NOMO-1 (cell line): Measurements from ENCODE around the gene WSB2.
A peak's percentile ranks its signal among the peaks of the same experiment; 100 is the strongest.
"Not testable (repeated sequence)": the region's sequence is repeated elsewhere in the genome, so short reads cannot be mapped to it uniquely, and the experiment has no call there.

ENCODE experiments used
- DNase-seq, 2 experiments: peaks; one replicate each; lab custom pipeline; 2025; ENCODE audit not compliant: unreplicated experiment in 2 of 2; lab: John Stamatoyannopoulos, UW

The WSB2 gene

GRCh38 chr12:118061011-118061872 lies at the start of gene WSB2:
Gene WSB2, minus strand, starts transcription at chr12:118061179. Its CDS starts 131 bp downstream, at chr12:118061048.
- peak in 1 of 2 experiments; percentile 10 for DNase-seq

DNA sequence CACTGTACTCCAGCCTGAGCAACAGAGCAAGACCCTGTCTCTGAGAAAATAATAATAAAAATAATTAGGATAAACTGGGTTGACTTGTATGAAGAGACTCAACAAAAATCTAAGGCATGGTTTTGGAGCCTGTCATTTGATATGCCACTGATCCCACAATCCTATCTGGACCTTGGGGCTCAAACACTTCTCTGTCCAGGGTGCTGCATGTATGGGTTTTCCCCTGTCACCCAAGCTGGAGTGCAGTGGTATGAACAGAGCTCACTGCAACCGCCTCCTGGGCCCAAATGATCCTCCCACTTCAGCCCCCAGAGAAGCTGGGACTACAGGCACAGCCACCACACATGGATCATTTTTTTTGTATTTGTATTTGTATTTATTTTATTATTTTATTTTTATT lies 48.1 kb upstream of the WSB2 start:
- DNase-seq: no peak

- no peak for DNase-seq
These were observed 46.7 kb upstream of the WSB2 start for GRCh38 chr12:118107694-118108093.

GRCh38 chr12:118107011-118107410 lies 46.0 kb upstream of the WSB2 start:
- DNase-seq: no peak

DNA sequence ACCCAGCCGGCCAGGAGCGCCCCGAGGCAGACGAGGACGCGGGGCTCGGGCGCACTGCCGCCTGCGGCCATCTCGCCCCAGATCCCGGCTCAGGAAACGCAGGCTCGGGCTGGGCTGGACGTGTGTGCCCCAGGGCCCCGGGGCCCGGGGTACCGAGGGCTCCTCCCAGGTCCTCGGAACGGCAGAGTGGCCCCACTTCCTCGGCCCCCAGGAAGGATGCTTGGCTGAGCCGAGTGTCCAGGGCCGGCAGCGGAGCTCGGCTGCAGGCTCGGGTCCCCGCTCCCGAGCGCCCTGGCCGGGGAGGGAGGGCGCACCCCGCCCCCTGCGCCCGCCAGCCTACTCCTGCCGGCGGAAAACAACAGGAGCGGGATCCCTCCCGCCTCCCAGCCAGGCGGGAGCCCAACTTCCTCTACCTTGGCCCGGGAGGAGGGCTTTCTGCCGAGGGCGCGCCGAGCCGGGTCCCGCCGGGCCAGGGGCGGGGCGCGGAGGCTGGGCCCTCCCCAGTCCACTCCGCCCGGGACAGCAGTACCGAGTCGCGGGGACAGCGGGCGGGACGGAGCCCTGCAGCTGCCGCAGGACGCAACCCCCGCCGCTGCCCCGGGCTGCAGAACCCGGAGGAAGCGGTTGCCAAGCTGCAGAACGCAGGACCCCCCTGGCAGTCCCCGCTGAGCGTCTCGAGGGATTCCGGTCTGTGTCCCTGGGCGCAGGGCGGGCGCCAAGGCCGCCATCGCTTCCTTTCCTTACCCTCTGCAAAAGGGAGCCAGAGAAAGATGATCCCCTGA lies 42.8 kb upstream of the WSB2 start, which contains the start of gene VSIG10:
TSS of gene VSIG10 (minus strand) at position 411 of the 782 bp plus-strand sequence. CDS start at position 71, 340 bp downstream.
- peak; percentile 14 to 34 for DNase-seq

- DNase-seq: no peak
These were observed 42.2 kb upstream of the WSB2 start for GRCh38 chr12:118103201-118103600.

- DNase-seq: no peak
These were observed 41.6 kb upstream of the WSB2 start for GRCh38 chr12:118102609-118103008.

- DNase-seq: no peak
These were observed 41.1 kb upstream of the WSB2 start for GRCh38 chr12:118102070-118102469.

DNA sequence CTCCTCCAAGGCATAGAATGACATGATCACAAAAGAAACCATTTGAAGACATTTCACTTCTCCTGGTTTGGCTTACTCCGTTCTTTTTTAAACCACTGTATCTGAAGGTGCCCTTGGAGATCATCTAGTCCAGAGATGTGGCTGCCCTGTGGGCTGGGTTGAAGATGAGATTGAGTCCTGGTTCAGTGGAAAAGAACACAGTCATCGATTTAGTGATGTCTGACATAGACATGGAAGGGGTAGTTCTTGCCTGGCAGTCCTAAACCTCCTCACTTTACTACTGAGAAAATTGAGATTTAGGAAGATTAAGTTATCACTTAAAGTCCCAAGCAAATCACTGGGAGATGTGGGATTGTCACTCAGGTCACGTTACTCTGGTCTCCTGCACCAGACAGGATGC lies 40.1 kb upstream of the WSB2 start:
- no peak for DNase-seq

- DNase-seq: no peak
These were observed 38.1 kb upstream of the WSB2 start for GRCh38 chr12:118098911-118099671.

- DNase-seq: no peak
These were observed 37.4 kb upstream of the WSB2 start for GRCh38 chr12:118098401-118098800.

DNA sequence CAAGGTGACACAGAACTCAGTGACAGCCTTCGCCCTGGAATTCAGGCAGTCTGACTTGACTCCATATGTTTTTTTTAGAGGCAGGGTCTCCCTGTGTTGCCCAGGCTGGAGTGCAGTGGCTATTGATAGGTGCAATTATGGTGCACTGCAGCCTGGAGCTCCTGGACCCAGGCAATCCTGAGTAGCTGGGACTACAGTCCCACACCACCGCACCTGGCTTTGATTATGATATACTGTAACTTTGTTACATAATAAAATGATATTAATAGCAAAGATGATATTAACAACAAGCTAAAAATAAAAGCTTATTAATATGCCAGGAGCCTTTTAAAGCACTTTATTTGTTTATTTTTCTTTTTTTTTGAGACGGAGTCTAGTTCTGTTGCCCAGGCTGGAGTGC lies 33.1 kb upstream of the WSB2 start:
- DNase-seq: no peak

- DNase-seq: no peak
These were observed 28.8 kb upstream of the WSB2 start for GRCh38 chr12:118089782-118090181.

DNA sequence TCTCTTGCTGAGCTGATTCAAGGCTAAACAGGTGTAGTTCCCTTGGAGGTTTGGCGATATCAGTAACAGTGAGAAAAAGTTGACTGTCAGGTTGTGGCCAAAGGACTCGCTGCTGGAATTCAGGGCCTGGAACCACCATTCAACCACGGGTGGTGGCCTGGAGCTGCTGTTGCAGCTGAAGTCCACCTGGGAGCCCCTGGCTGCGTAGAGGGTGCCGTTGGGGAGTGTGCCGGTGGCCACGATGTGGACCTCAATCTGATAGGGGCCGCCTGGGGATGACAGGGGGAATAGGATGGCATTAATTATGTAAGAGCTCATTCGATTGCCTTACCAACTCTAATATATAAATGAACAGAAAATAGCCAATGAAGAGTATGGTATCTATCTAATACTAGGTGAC lies 21.2 kb upstream of the WSB2 start:
- no peak for DNase-seq

DNA sequence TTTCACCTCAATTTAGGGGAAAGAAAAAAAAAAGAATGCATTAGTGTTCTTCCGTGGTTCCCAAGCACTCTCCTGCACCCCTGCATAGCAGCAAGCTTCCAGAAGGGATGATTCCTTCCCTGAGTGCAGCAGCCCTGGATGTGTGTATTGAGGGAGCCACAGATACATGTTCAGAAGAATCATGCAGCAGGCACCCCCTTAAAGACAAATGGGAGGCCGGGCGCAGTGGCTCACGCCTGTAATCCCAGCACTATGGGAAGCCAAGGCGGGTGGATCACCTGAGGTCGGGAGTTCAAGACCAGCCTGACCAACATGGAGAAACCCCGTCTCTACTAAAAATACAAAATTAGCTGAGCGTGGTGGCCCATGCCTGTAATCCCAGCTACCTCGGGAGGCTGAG lies 20.5 kb upstream of the WSB2 start:
- DNase-seq: not testable (repeated sequence)

GRCh38 chr12:118073768-118074167 lies 12.8 kb upstream of the WSB2 start:
- DNase-seq: no peak

DNA sequence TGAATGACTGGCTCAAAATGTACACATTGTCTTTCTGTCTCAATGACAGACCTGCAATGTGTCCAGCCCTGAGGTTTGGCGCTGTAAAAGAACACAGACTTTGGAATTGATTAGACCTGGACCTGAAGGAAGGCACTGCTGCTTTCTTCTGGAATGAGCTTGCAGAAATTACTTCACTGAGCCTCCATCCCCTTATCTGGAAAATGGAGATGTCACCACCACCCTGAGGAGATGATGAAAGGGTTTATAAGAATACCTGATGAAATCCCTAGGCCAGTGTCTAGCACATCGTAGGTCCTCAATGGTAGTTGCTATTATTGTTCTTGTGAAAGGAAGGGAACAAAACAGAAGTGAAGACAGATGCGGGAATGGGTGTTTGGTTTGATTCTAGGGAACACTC lies 9.7 kb upstream of the WSB2 start:
- DNase-seq: no peak

DNA sequence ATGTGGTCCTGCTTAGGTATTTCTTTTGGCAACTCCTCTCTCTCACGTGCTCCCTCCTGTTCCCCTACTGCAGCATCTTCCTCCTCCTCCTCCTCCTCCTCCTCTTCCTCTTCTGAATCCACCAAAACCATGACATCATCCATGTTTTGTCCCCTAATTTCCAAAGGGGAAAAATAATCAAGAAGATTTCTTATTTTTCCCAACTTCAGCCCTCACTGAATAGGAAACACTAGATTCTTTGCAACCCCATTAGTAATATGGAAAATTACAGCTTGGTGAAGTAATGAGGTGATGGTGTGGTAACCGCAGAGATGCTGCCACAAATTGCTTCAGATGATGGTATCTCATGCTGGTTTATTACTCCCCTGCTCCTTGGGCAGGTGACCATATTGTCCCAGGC lies 7.5 kb upstream of the WSB2 start:
- no peak for DNase-seq

DNA sequence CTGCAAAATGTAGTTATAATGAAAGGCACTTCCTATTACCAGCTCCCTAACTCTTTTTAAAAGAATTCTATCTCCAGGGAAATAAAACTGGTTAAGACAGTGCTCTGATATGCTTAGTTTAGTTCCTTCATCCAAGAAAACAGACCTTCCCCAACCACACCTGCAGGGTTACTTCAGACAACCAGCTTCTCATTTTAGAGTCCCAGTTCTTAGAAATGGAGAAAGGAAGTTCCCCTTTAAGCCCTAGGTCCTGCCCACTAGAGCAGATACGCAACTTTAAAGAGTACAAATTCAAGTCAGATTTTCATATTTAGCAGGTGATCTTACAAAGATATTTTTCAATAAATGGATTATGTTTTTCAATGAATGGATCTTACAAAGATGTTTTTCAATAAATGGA lies 4.4 kb upstream of the WSB2 start:
- peak in 1 of 2 experiments; percentile 44 for DNase-seq

DNA sequence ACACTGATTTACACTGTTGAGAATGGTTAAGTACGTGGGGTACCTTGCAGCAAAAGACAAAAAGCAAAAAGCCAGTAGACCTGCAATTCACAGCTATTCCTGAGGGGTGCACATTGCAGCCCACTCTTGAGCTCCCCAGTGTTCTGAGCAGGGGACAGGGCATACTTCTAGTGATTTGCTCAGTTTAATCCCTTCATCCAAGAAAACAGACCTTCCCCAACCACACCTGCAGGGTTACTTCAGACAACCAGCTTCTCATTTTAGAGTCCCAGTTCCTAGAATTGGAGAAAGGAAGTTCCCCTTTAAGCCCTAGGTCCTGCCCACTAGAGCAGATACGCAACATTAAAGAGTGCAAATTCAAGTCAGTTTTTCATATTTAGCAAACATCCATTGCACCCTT lies 3.6 kb upstream of the WSB2 start:
- DNase-seq: peak in 1 of 2 experiments; percentile 44
